Liver (tissue), 9 donors: Measurements from ENCODE around the gene FAM89A. TPM values are rescaled to one million over a fixed set of nuclear protein-coding genes. Genes with fewer than 3 reads are reported as not detected.
"Not testable (repeated sequence)": the region's sequence is repeated elsewhere in the genome, so short reads cannot be mapped to it uniquely, and the experiment has no call there.

Experiments
- DNase-seq: peaks from one replicate; pipeline ENCODE4 v3.0.0-alpha.2; 2017; ENCODE audit warnings: low spot score
- H3K27ac ChIP-seq, 2 donors: one replicate each; pipeline ENCODE4 v1.7.0; 2013; ENCODE audit warnings: inconsistent platforms in 2 of 2, low read length in 2 of 2, control low read depth in 1 of 2, low read depth in 1 of 2, mild to moderate bottlenecking in 1 of 2
- H3K27me3 ChIP-seq, 4 donors: one replicate each; pipeline versions ENCODE4 v1.6.1 to v1.7.0; 2013; ENCODE audit warnings: low read length in 3 of 4, inconsistent platforms in 1 of 4, mild to moderate bottlenecking in 1 of 4, moderate library complexity in 1 of 4; ENCODE audit not compliant: control insufficient read depth in 4 of 4, insufficient read depth in 4 of 4
- H3K36me3 ChIP-seq, 4 donors: one replicate each; pipeline versions ENCODE4 v1.6.1 to v1.7.0; 2013; ENCODE audit warnings: low read length in 3 of 4, mild to moderate bottlenecking in 3 of 4, low read depth in 1 of 4, moderate library complexity in 1 of 4; ENCODE audit not compliant: control insufficient read depth in 4 of 4, insufficient read depth in 3 of 4
- H3K4me1 ChIP-seq, 4 donors: one replicate each; pipeline versions ENCODE4 v1.6.1 to v1.7.0; 2013; ENCODE audit warnings: low read length in 3 of 4, mild to moderate bottlenecking in 3 of 4, moderate library complexity in 1 of 4; ENCODE audit not compliant: control insufficient read depth in 4 of 4, insufficient read depth in 4 of 4
- H3K4me3 ChIP-seq, 3 donors: one replicate each; pipeline versions ENCODE4 v1.6.1 to v1.7.0; 2013; ENCODE audit warnings: low read length in 3 of 3, control low read depth in 1 of 3, low read depth in 1 of 3, mild to moderate bottlenecking in 1 of 3
- H3K9ac ChIP-seq, 2 donors: one replicate each; pipeline ENCODE4 v1.7.0; 2013; ENCODE audit warnings: low read length in 2 of 2, mild to moderate bottlenecking in 2 of 2, moderate library complexity in 2 of 2, control low read depth in 1 of 2, low read depth in 1 of 2
- H3K9me3 ChIP-seq, 4 donors: one replicate each; pipeline versions ENCODE4 v1.6.1 to v1.7.0; 2013; ENCODE audit warnings: low read length in 3 of 4; ENCODE audit not compliant: control insufficient read depth in 4 of 4
- FOXA1 ChIP-seq: IDR thresholded peaks from 2 replicates; pipeline ENCODE4 v1.6.1; 2016; ENCODE audit warnings: antibody characterized with exemption
- FOXA2 ChIP-seq: IDR thresholded peaks from 2 replicates; pipeline ENCODE4 v1.6.1; 2016; ENCODE audit warnings: antibody characterized with exemption
- GABPA ChIP-seq, 2 donors: IDR thresholded peaks in 1 of 2; conservative IDR thresholded peaks in 1 of 2; 2 replicates each; pipeline ENCODE4 v1.6.1; 2016; ENCODE audit warnings: antibody characterized with exemption in 2 of 2, mild to moderate bottlenecking in 1 of 2, moderate library complexity in 1 of 2
- HNF4A ChIP-seq, 2 donors: conservative IDR thresholded peaks; 2 replicates each; pipeline ENCODE4 v1.6.1; 2016; ENCODE audit warnings: antibody characterized with exemption in 2 of 2, mild to moderate bottlenecking in 2 of 2
- NR2F2 ChIP-seq: IDR thresholded peaks from 2 replicates; pipeline ENCODE4 v1.6.1; 2016; ENCODE audit warnings: antibody characterized with exemption
- TAF1 ChIP-seq: conservative IDR thresholded peaks from 2 replicates; pipeline ENCODE4 v1.6.1; 2016; ENCODE audit warnings: antibody characterized with exemption, mild to moderate bottlenecking
- YY1 ChIP-seq: IDR thresholded peaks from 2 replicates; pipeline ENCODE4 v1.6.1; 2016; ENCODE audit warnings: antibody characterized with exemption, mild to moderate bottlenecking
- WGBS: extraction: QIAGEN DNeasy Blood & Tissue Kit; methylation state at CpG from one replicate; pipeline ENCODE4 v1.1.7; 2013; 5-methylcytosine and 5-hydroxymethylcytosine counted together
- polyA plus RNA-seq, 2 donors: library from polyadenylated mRNA; stranded (reverse) in 1 of 2; unstranded in 1 of 2; fragments of 200-250 nt in 1 of 2; fragments of >200 nt in 1 of 2; fragmentation: Nextera tagmentation in 1 of 2; extraction: Ambion mirVana in 1 of 2; gene quantifications; one replicate each; pipeline versions ENCODE4 v1.2.1 to v1.2.3, GENCODE V29; 2013 to 2015
- total RNA-seq, 2 donors: library from RNA; depleted of rRNA; stranded (reverse); fragments of >200 nt; gene quantifications; one replicate each; pipeline ENCODE4 v1.2.3, GENCODE V29; 2014
- TF ChIP-seq, protein P1 (sequence below): IDR thresholded peaks from 2 replicates; pipeline ENCODE4 v1.6.1; 2016; ENCODE audit warnings: antibody characterized with exemption
- TF ChIP-seq, protein P2 (sequence below): IDR thresholded peaks from 2 replicates; pipeline ENCODE4 v1.6.1; 2016; ENCODE audit warnings: antibody characterized with exemption, mild to moderate bottlenecking
- TF ChIP-seq, protein P3 (sequence below): fragments of 150-350 bp; IDR thresholded peaks from 2 replicates; pipeline ENCODE4 v1.5.1; 2017; ENCODE audit warnings: improper control_type of control experiment, low read depth, low read length; ENCODE audit not compliant: missing input control
- TF ChIP-seq, protein P4 (sequence below): IDR thresholded peaks from 2 replicates; pipeline ENCODE4 v1.6.1; 2016; ENCODE audit warnings: antibody characterized with exemption
- donor health status: healthy.
- donor health status: healthy.
- donor health status: healthy.
- donor health status: healthy.
- donor health status: healthy.

Gene FAM89A
- total and polyA plus RNA-seq, 4 donors = 5.3 to 8.8 (median 8.1) TPM

DNA sequence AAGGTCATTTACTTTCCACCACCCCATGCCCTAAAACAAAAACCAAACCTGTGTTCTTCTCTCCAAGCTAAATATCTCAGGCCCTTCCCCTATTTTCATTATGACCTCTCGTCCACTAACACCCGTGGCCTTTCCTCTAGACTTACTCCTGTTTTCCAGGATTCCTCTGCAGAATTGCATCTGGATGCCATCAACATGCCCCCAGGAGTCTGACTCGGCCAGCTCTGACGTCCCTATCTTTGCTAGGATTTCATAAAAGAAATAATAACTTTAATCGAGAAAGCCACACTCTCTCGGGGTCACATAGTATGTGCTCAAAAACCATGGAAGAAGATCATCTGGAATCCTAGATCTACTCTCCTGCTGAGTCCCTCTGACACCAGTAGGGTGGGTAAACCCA, 13.5 kb downstream of the FAM89A start (continued):
- no peak for TF ChIP-seq HNF4A (conservative IDR thresholded peaks at IDR 0.05)
- TF ChIP-seq, protein P1, sequence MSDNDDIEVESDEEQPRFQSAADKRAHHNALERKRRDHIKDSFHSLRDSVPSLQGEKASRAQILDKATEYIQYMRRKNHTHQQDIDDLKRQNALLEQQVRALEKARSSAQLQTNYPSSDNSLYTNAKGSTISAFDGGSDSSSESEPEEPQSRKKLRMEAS = no peak
- TF ChIP-seq FOXA2 = no peak
- no peak for TF ChIP-seq GABPA (IDR thresholded peaks at IDR 0.05 in 1 of 2, conservative IDR thresholded peaks at IDR 0.05 in 1 of 2)

DNA sequence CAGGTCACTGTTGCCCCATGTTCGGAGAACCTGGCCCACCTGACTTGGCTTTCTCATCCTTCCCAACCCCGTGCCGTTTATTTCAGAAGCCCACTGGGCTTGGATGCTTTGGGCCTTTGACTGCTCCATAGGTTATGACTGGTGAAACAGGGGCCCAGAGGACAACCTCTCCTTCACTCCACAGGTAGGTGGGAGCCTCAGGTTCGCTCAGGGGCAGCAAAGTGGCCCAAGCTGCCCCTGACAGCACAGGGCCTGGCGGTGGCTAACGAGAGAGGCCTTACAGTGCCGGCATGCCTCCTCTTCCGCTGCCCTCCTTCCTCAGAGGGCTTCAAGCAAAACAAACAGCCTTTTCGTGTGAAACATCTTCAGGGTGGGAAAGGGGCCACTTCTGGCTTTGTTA, 16.9 kb downstream of the FAM89A start:
- TF ChIP-seq, protein P2, sequence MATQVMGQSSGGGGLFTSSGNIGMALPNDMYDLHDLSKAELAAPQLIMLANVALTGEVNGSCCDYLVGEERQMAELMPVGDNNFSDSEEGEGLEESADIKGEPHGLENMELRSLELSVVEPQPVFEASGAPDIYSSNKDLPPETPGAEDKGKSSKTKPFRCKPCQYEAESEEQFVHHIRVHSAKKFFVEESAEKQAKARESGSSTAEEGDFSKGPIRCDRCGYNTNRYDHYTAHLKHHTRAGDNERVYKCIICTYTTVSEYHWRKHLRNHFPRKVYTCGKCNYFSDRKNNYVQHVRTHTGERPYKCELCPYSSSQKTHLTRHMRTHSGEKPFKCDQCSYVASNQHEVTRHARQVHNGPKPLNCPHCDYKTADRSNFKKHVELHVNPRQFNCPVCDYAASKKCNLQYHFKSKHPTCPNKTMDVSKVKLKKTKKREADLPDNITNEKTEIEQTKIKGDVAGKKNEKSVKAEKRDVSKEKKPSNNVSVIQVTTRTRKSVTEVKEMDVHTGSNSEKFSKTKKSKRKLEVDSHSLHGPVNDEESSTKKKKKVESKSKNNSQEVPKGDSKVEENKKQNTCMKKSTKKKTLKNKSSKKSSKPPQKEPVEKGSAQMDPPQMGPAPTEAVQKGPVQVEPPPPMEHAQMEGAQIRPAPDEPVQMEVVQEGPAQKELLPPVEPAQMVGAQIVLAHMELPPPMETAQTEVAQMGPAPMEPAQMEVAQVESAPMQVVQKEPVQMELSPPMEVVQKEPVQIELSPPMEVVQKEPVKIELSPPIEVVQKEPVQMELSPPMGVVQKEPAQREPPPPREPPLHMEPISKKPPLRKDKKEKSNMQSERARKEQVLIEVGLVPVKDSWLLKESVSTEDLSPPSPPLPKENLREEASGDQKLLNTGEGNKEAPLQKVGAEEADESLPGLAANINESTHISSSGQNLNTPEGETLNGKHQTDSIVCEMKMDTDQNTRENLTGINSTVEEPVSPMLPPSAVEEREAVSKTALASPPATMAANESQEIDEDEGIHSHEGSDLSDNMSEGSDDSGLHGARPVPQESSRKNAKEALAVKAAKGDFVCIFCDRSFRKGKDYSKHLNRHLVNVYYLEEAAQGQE = no peak
- TF ChIP-seq TAF1 (no peak), YY1 (no peak)
- TF ChIP-seq, protein P3, sequence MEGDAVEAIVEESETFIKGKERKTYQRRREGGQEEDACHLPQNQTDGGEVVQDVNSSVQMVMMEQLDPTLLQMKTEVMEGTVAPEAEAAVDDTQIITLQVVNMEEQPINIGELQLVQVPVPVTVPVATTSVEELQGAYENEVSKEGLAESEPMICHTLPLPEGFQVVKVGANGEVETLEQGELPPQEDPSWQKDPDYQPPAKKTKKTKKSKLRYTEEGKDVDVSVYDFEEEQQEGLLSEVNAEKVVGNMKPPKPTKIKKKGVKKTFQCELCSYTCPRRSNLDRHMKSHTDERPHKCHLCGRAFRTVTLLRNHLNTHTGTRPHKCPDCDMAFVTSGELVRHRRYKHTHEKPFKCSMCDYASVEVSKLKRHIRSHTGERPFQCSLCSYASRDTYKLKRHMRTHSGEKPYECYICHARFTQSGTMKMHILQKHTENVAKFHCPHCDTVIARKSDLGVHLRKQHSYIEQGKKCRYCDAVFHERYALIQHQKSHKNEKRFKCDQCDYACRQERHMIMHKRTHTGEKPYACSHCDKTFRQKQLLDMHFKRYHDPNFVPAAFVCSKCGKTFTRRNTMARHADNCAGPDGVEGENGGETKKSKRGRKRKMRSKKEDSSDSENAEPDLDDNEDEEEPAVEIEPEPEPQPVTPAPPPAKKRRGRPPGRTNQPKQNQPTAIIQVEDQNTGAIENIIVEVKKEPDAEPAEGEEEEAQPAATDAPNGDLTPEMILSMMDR = no peak
- DNase-seq = peak; percentile 20
- peaks cover 0 to 5% (median 0%) of the 10 kb centered on the region in 4 donors for H3K36me3 ChIP-seq
- 97% methylated on average over 9 of the region's 9 CpGs for whole genome bisulfite sequencing
- no peak overlapping the region for H3K4me3 ChIP-seq
- no peaks in the 10 kb centered on the region for H3K9me3 ChIP-seq
- no peaks in the 10 kb centered on the region for H3K27me3 ChIP-seq
- no peak overlapping the region for H3K27ac ChIP-seq
- no peak overlapping the region for H3K9ac ChIP-seq
- H3K4me1 ChIP-seq = no peaks in the 10 kb centered on the region

DNA sequence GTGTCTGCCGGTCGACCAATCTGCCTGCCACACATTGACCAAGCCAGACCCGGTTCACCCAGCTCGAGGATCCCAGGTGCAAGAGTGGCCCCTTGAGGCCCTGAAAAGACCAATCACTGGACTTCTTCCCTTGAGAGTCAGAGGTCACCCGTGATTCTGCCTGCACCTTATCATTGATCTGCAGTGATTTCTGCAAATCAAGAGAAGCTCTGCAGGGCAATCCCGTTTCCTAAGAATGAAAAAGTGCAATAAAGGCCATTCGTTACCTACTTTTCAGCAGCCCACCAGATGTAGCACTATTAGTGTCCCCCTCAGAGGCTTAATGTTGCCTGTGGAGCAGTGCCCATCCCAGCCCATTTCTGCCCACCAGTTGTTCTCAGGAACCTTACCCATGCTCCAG, 17.5 kb downstream of the FAM89A start:
- WGBS = 95% methylated on average over 7 of the region's 7 CpGs
- not testable (repeated sequence) for H3K9me3 ChIP-seq, H3K9ac ChIP-seq, H3K27ac ChIP-seq, H3K27me3 ChIP-seq, H3K36me3 ChIP-seq, H3K4me3 ChIP-seq, H3K4me1 ChIP-seq
- peak; percentile 1 for DNase-seq

DNA sequence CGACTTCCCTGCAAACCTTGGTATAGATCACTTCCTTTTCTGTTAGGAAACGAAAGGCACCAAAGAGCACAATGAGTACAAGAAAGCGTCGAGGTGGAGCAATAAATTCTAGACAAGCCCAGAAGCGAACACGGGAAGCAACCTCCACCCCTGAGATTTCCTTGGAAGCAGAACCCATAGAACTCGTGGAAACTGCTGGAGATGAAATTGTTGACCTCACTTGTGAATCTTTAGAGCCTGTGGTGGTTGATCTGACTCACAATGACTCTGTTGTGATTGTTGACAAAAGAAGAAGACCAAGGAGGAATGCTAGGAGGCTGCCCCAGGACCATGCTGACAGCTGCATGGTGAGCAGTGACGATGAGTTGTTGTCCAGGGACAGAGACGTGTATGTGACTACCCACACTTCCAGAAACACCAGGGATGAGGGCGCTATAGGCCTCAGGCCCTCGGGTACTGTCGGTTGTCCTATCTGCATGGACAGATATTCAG, 18.5 kb downstream of the FAM89A start:
- Histone ChIP-seq H3K9ac (no peak overlapping the region), H3K4me1 (no peaks in the 10 kb centered on the region), H3K27ac (no peak overlapping the region), H3K27me3 (no peaks in the 10 kb centered on the region), H3K4me3 (no peak overlapping the region), H3K36me3 (peaks cover 0 to 5% (median 0%) of the 10 kb centered on the region in 4 donors), H3K9me3 (no peaks in the 10 kb centered on the region)
- TF ChIP-seq FOXA1 = no peak
- TF ChIP-seq YY1 = no peak
- no peak for TF ChIP-seq NR2F2
- TF ChIP-seq, protein P4, sequence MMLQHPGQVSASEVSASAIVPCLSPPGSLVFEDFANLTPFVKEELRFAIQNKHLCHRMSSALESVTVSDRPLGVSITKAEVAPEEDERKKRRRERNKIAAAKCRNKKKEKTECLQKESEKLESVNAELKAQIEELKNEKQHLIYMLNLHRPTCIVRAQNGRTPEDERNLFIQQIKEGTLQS = no peak
- DNase-seq = peak; percentile 5
- WGBS = 90% methylated on average over 12 of the region's 12 CpGs
